Astrocyte (in vitro differentiated cells and primary cell): Measurements from ENCODE around the gene GDPD4.
A peak's percentile ranks its signal among the peaks of the same experiment; 100 is the strongest.

Experiments used
- EZH2 ChIP-seq: IDR thresholded peaks from 2 replicates; pipeline ENCODE4 v1.6.1; 2012; ENCODE audit warnings: mild to moderate bottlenecking, low read length, inconsistent platforms; ENCODE audit not compliant: insufficient read depth
- TF ChIP-seq, protein P1 (sequence below): IDR thresholded peaks from 2 replicates; pipeline ENCODE4 v1.5.1; 2011; ENCODE audit warnings: low read depth, mild to moderate bottlenecking, inconsistent platforms, low read length, moderate library complexity; ENCODE audit not compliant: insufficient read depth

DNA sequence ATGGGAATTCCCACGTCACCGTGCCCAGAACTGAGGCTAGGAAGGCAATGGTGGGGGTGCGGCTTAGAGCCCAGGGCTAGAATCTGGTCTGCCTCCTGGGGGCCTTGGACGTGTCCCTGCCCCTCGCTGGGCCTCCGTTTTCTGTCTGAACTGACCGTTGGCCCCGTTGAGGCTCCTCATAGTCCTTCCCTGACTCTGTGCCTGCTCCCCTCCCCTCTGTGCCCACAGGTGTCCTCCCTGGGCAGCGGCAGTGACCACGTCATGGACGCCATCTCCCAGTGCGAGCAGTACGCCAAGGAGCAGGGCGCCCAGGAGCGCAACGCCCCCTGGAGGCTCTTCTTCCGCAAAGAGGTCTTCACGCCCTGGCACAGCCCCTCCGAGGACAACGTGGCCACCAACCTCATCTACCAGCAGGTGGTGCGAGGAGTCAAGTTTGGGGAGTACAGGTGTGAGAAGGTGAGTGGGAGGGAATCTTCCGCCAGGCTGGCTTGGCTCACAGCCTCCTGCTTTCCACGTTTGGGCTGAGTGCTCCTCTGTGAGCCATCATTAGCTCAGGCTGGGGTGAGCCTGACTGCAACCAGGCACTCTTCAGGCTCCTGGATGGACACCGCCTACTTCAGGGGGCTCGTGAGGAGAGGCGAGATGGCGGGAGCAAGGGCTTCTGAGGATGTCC, 109.5 kb downstream of the GDPD4 start:
- TF ChIP-seq, protein P1, sequence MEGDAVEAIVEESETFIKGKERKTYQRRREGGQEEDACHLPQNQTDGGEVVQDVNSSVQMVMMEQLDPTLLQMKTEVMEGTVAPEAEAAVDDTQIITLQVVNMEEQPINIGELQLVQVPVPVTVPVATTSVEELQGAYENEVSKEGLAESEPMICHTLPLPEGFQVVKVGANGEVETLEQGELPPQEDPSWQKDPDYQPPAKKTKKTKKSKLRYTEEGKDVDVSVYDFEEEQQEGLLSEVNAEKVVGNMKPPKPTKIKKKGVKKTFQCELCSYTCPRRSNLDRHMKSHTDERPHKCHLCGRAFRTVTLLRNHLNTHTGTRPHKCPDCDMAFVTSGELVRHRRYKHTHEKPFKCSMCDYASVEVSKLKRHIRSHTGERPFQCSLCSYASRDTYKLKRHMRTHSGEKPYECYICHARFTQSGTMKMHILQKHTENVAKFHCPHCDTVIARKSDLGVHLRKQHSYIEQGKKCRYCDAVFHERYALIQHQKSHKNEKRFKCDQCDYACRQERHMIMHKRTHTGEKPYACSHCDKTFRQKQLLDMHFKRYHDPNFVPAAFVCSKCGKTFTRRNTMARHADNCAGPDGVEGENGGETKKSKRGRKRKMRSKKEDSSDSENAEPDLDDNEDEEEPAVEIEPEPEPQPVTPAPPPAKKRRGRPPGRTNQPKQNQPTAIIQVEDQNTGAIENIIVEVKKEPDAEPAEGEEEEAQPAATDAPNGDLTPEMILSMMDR = peak; percentile 38
- TF ChIP-seq EZH2 = no peak
